SIG-M5 treated with dmso at 0.1 percent for 504 hours (cell line): ENCODE data around the gene ALDH16A1.

Source experiments
- DNase-seq: peaks from one replicate; lab custom pipeline; 2025; ENCODE audit not compliant: unreplicated experiment; lab: John Stamatoyannopoulos, UW

ALDH16A1 gene

GRCh38 chr19:49453013-49453756 lies at the start of gene ALDH16A1:
ALDH16A1 (plus strand) TSS chr19:49453225; CDS start chr19:49453332, 107 bp downstream.
- peak; percentile 95 for DNase-seq

GRCh38 chr19:49403404-49404187 lies 49.4 kb upstream of the ALDH16A1 start:
- no peak for DNase-seq

DNA sequence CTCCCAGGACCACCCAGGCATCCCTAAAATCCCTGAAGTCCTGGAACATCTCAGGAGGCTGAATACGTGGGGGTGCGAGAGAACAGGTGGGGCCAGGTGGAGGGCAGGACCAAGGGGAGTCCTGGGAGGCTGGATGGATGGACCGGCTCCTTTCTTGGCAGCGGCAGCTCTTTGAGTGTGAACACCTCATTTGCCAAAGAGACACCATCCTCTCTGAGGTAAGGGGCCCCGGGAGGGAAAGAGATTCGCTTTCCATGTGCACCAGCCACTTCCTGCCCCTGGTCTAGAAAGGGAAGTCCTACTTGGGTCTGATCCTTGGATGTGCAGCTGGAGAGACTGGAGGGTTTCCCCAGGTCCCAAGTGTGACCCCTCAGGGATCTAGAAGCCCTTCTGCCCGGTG lies 45.9 kb upstream of the ALDH16A1 start:
- no peak for DNase-seq

DNA sequence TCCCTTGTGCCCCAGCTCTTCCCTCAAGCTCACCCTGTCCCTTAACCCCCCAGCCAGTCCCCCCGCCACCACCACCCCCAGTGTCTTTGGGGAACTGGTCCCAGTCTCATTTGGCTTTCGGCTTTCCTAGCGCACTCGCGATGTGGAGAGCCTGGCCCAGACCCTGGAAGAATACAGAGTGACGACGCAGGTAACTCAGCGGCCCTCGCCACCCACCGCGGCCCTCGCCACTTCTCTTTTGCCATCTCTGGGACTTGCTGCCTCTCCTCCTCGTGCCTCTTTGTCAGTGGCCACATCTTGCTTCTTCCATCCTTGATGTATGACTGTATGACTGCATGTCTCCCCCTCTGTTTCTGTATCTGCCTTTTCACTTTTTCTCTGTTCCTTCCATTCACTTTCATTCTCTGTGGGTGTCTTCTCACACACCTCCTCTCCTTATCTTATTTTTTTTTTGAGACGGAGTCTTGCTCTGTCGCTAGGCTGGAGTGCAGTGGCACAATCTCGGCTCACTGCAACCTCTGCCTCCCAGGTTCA lies 45.5 kb upstream of the ALDH16A1 start:
- no peak for DNase-seq

GRCh38 chr19:49408816-49409440 lies 44.1 kb upstream of the ALDH16A1 start:
- DNase-seq, result no peak

GRCh38 chr19:49409441-49410029 lies 43.5 kb upstream of the ALDH16A1 start:
- peak; percentile 56 for DNase-seq

- no peak for DNase-seq
Measured at GRCh38 chr19:49411681-49412326, 41.2 kb upstream of the ALDH16A1 start.

DNA sequence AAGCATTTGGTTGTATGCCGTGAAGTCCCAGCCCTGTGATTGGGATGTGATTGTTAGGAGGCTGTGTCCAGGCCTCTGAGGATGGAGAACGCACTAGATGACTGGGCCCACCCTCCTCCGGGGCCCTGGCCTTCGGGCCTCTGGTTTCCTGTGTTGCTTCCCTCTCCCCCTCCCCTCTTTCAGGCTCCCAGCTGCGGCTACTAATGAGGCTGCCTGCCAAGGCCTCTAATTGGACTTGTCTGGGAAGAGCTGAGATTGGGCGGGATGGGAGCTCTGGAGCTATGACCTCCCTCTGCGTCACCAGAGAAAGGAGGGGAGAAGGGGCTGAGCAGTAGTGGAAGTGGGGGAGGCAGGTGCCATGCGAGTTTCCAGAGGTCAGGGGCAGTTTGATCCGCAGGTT lies 39.7 kb upstream of the ALDH16A1 start:
- no peak for DNase-seq

DNA sequence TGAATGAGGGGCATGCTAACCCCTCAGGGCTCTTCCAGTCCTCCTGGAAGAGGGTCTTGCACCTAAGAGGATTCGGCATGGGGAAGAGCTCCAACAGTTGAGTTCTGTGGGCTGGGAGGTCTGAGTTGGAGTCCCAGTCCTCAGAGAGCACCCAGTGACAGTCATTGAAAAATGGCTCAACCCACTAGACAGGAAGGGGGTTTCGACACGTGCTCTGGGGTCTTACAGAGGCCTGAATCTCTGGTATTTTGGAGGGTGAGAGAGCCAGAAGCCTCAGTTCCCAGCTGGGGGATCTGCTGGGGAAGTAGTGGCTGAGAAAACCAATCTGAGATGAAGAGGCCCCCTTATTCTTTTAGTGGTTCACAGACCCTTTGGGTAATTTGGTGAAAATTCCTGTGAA lies 38.8 kb upstream of the ALDH16A1 start:
- no peak for DNase-seq

DNA sequence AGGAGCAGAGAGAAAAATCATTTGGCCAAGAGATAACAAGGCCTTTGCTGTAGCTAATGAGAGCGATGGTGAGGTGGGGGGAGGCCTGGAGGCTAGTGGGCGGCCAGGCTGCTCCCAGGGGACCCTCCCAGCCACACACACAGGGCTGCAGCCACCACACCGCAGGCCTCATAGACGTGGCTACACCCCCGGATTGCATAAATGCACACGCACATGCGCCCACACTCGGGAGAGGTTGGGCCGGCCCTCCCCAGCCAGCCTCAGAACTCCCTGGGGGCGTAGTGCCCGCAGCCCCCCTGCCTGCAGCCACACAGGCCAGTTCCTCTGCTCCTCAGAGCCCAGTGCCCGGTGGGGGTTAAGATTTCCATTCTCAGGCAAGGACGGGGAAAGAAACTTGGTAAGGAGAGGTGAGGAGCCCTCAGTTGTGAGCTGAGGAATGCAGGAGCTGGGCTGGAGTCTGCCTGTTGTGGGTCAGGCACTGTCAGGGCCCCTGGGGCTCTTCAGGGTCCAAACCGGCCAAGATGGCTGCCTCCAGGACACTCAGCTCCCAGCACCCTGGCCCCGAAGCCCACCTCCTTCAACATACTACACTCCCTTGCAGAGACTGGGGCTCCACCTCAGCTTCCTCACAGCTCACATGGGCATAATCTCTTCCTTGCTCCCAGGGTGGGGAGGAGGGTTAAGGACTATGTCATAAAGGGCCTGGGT lies 37.8 kb upstream of the ALDH16A1 start:
- no peak for DNase-seq

DNA sequence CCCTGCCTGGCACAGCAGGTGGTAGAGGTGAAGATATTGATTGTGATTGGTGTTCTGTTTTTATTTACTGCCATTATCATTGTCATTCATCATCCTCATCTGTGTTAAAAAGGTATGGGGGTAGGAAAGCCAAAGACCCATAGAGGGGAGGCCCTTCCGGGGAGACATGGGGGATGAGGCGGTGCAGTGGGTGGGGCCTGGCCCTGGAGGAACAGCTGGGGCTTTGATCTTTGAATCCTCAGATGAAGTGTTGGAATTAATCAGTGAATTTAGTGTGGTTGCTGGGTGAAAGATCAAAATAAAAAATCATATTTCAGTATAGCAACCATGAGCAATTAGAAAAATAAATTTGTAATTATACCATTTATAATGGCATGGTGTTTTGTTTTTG lies 37.2 kb upstream of the ALDH16A1 start:
- DNase-seq, result no peak

GRCh38 chr19:49417088-49417487 lies 35.9 kb upstream of the ALDH16A1 start:
- no peak for DNase-seq

GRCh38 chr19:49418511-49418910 lies 34.5 kb upstream of the ALDH16A1 start:
- DNase-seq, result no peak

GRCh38 chr19:49419173-49419572 lies 33.9 kb upstream of the ALDH16A1 start:
- no peak for DNase-seq

DNA sequence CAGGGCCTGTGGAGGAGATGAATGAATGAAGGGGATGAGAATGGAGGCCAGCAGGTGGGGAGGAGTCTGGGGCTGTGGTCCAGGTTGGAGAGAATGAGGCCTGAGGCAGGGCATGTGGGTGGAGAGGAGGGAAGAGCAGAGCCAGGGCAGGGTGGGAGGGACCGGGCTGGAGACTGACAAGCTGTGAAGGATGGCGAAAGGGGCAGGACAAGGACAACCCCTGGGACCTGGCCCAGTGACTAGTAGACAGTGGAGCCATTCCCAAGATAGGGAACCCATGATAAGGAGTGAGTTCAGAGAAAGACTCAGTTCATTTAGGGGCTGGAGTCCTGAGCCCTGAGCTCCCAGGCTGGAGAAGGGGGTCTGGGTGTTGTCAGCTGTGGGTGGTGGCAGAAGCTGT lies 32.8 kb upstream of the ALDH16A1 start:
- DNase-seq, result no peak

GRCh38 chr19:49421039-49421877 lies 31.8 kb upstream of the ALDH16A1 start:
- DNase-seq, result peak; percentile 38

GRCh38 chr19:49421878-49422202 lies 31.2 kb upstream of the ALDH16A1 start:
- DNase-seq, result no peak

DNA sequence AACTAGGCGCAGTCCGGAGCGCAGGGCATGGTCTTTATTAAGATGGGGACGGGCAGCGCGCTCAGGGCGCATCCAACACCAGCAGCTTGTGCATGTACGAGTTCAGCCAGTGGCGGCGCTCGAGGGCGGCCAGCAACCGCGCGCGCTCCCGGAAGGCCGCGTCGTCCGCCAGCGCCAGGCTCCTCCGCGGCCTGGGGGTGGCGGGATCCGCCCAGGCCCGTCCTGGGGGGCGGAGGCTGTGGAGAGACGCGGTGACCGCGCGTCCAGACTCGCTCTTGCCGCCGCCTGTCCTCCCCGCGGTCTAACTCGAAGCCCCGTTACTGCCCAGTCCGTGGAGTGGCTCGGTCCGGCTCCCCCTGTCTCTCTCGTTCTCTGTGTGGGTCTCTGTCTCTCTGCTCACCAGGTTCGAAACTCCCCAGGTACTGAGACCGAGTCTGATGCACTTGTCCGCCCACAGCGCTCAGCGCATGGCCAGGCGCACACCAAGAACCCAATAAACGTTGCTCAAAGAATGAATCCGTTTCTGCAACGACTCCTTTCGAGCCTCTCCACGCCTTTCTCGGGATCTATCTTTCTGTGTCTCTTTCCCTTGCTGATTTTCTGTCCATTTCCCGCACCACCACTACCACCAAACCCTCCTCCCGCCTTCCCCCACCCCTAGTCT lies 30.5 kb upstream of the ALDH16A1 start:
- DNase-seq, result no peak
